Activated CD4-positive, alpha-beta T cell treated with anti-CD3 and anti-CD28 coated beads for 36 hours (primary cell): ENCODE data around the gene FBXW2. TPM values are rescaled to one million over a fixed set of nuclear protein-coding genes. Genes with fewer than 3 reads are reported as not detected.
A peak's percentile ranks its signal among the peaks of the same experiment; 100 is the strongest.

Experiments used
- ATAC-seq: fragments of 200-7000 bp; cut with Tn5 transposase; one replicate; pipeline ENCODE4 v1.10.0; 2021; ENCODE audit warnings: mild to moderate bottlenecking, moderate library complexity
- CTCF ChIA-PET: fragments of 350-600 bp; sonication (Branson Sonifier 250); formaldehyde crosslinking; loops from one replicate; lab custom pipeline; 2021; ENCODE audit warnings: antibody characterized with exemption; lab: Charles Lee
- POLR2A ChIA-PET: fragments of 350-600 bp; sonication (Branson Sonifier 250); formaldehyde crosslinking; loops from one replicate; lab custom pipeline; 2021; ENCODE audit warnings: antibody characterized with exemption, inconsistent platforms; lab: Charles Lee
- DNase-seq: peaks from one replicate; pipeline ENCODE4 v3.0.0-alpha.2; 2020
- H3K27ac Mint-ChIP-seq: one replicate; pipeline ENCODE4 v1.8.0; 2021; ENCODE audit warnings: mixed read lengths
- H3K27me3 Mint-ChIP-seq: one replicate; pipeline ENCODE4 v1.8.0; 2021; ENCODE audit warnings: mixed read lengths
- H3K36me3 Mint-ChIP-seq: one replicate; pipeline ENCODE4 v1.8.0; 2021; ENCODE audit warnings: low read depth, mixed read lengths
- H3K4me1 Mint-ChIP-seq: one replicate; pipeline ENCODE4 v1.8.0; 2021; ENCODE audit warnings: mixed read lengths
- H3K4me3 Mint-ChIP-seq: one replicate; pipeline ENCODE4 v1.8.0; 2021; ENCODE audit warnings: mild to moderate bottlenecking, moderate library complexity, mixed read lengths
- H3K9me3 Mint-ChIP-seq: one replicate; pipeline ENCODE4 v1.8.0; 2021; ENCODE audit warnings: low read depth, mixed read lengths
- intact Hi-C, 2 experiments: fragments of 100-400 bp; cut with DNase I in 1 of 2; cut with micrococcal nuclease in 1 of 2; formaldehyde crosslinking; loops; one replicate each; pipeline versions ENCODE4 v1.14.2 to v1.15.1; 2022 to 2024; cut with DNase I, micrococcal nuclease
- total RNA-seq, 2 experiments: library from RNA; stranded (reverse); gene quantifications; one replicate each; pipeline ENCODE4 v1.2.3, GENCODE V29; 2021

FBXW2 gene
- total RNA-seq, 2 experiments from 2014 or later = 53.0 to 68.1 TPM

DNA sequence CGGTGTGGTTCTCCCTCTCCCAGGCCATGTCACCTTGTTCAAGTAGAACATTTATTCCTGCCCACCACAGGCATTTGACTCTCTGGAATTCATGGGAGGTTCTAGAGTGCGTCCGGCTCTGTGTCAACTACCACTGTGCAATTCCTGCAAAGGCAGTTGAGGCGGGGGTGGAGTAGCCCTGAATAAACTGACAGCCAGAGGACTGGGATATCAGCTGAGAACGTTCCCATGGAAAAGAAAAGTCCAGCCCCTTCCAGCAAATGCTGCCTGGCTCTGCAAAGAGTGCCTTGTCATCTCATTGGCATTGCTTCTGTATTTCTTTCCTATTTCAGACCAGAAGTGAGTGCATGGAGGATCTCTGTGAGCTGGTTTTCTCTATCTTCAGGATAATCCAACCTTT lies 60.0 kb downstream of the FBXW2 start:
- no peak overlapping the region for H3K27ac Mint-ChIP-seq
- H3K27me3 Mint-ChIP-seq = no peaks in the 10 kb centered on the region
- H3K9me3 Mint-ChIP-seq = no peaks in the 10 kb centered on the region
- peaks cover 4% of the 10 kb centered on the region for H3K4me1 Mint-ChIP-seq
- no peak for DNase-seq
- H3K4me3 Mint-ChIP-seq = no peak overlapping the region
- ChIA-PET POLR2A (no interaction called here), CTCF (interaction anchor here (0.6 kb wide), 1 partner anchor 53 kb away, joined by 3 read pairs; no protein-coding TSS in a partner anchor)
- H3K36me3 Mint-ChIP-seq = no peaks in the 10 kb centered on the region
- no peak for ATAC-seq
- intact Hi-C loops = no loop called here

DNA sequence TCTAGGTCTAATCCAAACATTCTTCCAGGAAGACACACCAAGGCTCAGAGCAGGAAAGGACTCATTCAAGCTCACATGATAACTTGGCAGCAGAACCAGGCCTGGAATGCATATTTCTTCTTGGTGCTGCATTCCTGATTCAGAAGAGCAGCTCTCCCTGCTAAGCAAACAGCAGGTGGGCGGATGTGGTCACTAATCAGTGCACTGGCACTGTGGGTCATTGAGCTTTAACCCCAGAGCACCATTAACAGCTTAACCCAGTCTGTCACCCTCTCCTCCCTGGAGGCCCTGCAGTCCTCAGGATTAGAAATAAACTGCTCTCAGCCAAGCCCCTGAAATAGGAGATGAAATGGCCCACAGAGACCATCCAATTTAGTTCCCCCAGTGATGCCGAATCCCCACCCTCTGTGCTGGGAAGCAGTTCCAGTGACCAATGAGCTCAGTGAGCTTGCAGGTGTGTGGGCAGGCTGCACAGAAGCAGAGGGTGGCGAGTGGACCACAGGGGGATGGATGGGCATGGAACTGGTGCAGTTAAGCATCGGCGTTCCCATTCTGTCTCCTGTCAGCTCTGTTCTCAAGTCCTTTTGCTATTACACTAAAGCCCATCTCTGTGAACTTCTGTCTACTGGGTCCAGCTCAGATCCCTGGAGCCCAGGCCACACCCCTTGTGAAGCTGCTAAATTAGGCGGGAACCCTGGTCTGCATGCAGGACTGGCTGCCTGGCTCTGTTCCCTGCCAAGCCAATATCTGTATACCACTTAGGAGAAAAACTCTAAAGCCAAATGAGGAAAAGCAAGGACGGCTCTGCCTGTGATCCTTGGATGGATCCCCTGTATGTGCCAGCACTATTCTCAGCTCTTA lies 62.3 kb downstream of the FBXW2 start:
- CTCF ChIA-PET = interaction anchor here (0.5 to 2.4 kb wide), 7 partner anchors 11 to 332 kb away, joined by 3 to 14 read pairs (median 4); partner anchors contain the start of gene MEGF9
- no peaks in the 10 kb centered on the region for H3K27me3 Mint-ChIP-seq
- no peak for ATAC-seq
- no peak overlapping the region for H3K4me3 Mint-ChIP-seq
- H3K27ac Mint-ChIP-seq = no peak overlapping the region
- peaks cover 11% of the 10 kb centered on the region for H3K4me1 Mint-ChIP-seq
- DNase-seq = no peak
- intact Hi-C loops = no loop called here
- POLR2A ChIA-PET = interaction anchor here (0.6 kb wide), 1 partner anchor 20 kb away, joined by 7 read pairs; no protein-coding TSS in a partner anchor
- H3K9me3 Mint-ChIP-seq = no peaks in the 10 kb centered on the region
- no peaks in the 10 kb centered on the region for H3K36me3 Mint-ChIP-seq

DNA sequence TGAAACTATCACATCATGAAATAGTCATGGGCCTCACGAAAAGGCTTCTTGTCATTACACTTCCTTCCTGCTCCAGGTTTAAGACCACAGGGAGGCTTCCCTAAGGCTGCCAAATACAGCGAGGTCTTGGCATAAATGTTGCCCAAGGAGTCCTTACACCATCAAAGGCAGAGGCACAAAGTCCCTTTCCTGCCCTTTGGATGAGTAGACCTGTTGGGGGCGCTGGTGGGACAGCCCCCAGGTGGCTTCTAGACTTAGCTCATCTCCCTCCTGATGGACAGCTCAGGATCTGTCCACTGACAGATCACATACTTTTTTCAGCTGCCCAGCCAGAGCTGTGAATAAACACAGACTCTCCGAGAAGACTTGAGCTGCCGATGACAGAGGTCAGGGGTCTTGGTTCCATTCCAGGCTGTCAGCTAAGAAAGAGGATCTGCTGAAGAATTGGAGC lies 63.4 kb downstream of the FBXW2 start:
- Mint-ChIP-seq H3K9me3 (no peaks in the 10 kb centered on the region), H3K27me3 (no peaks in the 10 kb centered on the region), H3K36me3 (no peaks in the 10 kb centered on the region), H3K27ac (no peak overlapping the region), H3K4me1 (peaks cover 11% of the 10 kb centered on the region), H3K4me3 (no peak overlapping the region)
- DNase-seq = no peak
- CTCF ChIA-PET = interaction anchor here (0.6 to 2.4 kb wide), 8 partner anchors 12 to 333 kb away, joined by 3 to 14 read pairs (median 4); partner anchors contain the start of gene MEGF9
- intact Hi-C loops = no loop called here
- POLR2A ChIA-PET = no interaction called here
- ATAC-seq = no peak

DNA sequence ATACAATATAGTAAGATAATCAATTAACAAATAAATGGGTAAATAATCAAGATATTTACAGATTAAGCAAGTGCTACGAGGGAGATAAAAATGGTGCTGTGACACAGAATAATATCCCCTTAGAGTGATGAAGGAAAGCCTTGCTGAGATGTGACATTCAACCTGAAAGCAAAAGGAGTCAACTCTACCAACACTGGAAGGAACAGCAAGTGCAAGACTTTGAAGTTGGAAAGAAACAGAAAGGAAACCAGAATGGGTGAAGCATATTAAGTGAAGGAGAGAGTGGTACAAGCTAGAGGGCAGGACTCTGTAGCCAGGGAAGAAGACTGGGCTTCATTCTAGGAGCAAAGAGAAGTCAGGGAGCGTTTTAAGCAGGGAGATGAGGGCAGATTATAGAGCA lies 66.7 kb downstream of the FBXW2 start:
- ChIA-PET POLR2A (no interaction called here), CTCF (interaction anchor here (0.9 to 1.1 kb wide), 3 partner anchors 12 to 48 kb away, joined by 3 read pairs; partner anchors contain the start of gene MEGF9)
- H3K27ac Mint-ChIP-seq = no peak overlapping the region
- ATAC-seq (peak; percentile 87), DNase-seq (no peak)
- intact Hi-C loops = no loop called here
- H3K27me3 Mint-ChIP-seq = no peaks in the 10 kb centered on the region
- peaks cover 11% of the 10 kb centered on the region for H3K4me1 Mint-ChIP-seq
- no peaks in the 10 kb centered on the region for H3K36me3 Mint-ChIP-seq
- H3K4me3 Mint-ChIP-seq = no peak overlapping the region
- H3K9me3 Mint-ChIP-seq = no peaks in the 10 kb centered on the region

DNA sequence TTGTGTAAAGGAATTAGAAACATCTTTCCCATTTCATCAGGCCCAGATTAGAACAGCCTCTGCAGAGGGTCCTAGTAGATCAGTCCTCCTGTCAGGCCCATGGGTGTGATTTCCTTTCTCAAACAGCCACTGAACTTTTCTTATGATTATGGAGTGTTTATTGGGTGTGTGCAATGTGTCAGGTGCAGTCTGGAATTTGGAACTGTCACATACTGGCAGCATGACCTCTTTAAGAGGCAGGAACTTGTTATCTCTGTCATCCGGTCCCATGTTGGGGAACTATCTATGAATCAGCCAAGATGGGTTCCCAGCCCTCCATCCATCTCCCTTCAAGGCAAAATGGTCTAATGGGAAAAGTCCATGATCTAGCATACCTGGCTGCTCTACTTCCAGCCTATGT lies 67.3 kb downstream of the FBXW2 start:
- H3K27ac Mint-ChIP-seq = no peak overlapping the region
- H3K9me3 Mint-ChIP-seq = no peaks in the 10 kb centered on the region
- no peak for DNase-seq
- POLR2A ChIA-PET = no interaction called here
- ATAC-seq = no peak
- CTCF ChIA-PET = interaction anchor here (0.9 kb wide), 1 partner anchor 48 kb away, joined by 3 read pairs; no protein-coding TSS in a partner anchor
- intact Hi-C loops = no loop called here
- no peak overlapping the region for H3K4me3 Mint-ChIP-seq
- H3K27me3 Mint-ChIP-seq = no peaks in the 10 kb centered on the region
- no peaks in the 10 kb centered on the region for H3K36me3 Mint-ChIP-seq
- H3K4me1 Mint-ChIP-seq = peaks cover 11% of the 10 kb centered on the region

DNA sequence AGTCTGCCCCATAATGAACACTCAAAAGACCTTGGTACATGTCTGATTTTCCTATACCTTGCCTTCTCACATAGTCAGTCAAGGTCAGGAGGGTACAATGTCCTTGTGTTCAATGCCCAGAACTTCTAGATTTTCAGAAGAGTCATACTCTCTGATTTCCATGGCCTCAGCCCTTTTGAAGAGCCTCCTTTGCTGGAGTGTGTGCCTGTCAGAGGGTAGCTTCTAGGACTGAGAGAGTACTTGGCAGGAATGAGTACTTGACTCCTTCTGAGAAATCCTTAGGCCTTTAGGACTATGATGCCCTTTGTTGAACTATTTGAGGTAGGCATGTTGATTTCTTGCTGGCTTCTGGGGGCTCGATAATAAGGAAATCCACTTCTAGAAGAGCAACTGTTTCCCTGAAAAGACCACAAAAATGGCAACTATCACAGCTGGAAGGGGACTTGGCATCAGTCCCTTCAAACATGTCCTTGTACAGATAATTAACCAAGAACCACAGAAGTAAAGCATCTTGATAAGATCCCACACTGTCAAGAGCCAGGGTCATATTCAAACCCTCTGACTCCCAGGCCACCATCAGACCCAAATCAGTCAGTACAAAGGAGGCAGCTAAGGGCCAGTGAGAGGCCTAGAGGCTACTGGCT lies 68.3 kb downstream of the FBXW2 start:
- DNase-seq (no peak), ATAC-seq (no peak)
- H3K4me3 Mint-ChIP-seq = no peak overlapping the region
- ChIA-PET POLR2A (no interaction called here), CTCF (interaction anchor here (0.7 kb wide), 1 partner anchor 499 kb away, joined by 3 read pairs; no protein-coding TSS in a partner anchor)
- no peak overlapping the region for H3K27ac Mint-ChIP-seq
- H3K36me3 Mint-ChIP-seq = no peaks in the 10 kb centered on the region
- peaks cover 11% of the 10 kb centered on the region for H3K4me1 Mint-ChIP-seq
- intact Hi-C loops = no loop called here
- no peaks in the 10 kb centered on the region for H3K27me3 Mint-ChIP-seq
- H3K9me3 Mint-ChIP-seq = no peaks in the 10 kb centered on the region

DNA sequence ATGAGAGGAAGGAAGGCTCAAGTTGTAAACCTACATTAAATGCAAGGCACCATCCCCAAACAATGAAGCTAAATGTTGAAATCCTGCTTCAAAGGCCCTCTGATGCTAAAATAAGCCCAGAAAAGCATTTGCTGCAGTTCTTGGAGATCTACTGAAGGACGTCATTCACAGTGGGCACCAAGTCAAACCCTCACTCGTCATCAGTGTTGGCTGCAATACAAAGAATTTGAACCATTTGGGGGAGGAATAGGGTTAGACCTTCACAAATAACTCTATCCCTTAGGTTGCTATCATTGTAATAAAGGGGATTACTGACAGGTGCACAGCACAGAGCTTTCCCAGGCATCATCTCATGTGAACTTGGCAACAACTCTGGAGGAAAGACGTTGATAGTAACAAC lies 69.7 kb downstream of the FBXW2 start:
- ATAC-seq = no peak
- intact Hi-C loops = no loop called here
- CTCF ChIA-PET = interaction anchor here (0.7 kb wide), 1 partner anchor 24 kb away, joined by 3 read pairs; no protein-coding TSS in a partner anchor

DNA sequence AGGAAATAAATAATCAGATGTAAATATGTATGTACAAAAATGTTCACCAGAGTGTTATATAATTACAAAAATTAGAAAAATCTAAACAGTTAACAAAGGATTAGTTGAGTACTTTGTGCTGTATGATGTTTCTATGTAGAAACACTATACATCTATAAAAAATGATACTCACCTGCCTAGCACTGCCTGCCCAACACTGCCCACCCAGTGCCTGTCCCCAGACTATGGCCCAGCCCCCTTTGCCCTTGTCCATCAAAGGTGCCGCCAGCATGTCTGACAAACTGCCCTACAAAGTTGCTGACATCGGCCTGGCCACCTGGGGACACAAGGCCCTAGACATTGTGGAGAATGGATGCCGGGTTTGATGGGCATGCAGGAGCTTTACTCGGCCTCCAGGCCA lies 72.8 kb downstream of the FBXW2 start:
- Mint-ChIP-seq H3K36me3 (no peaks in the 10 kb centered on the region), H3K27ac (no peak overlapping the region), H3K4me1 (peaks cover 2% of the 10 kb centered on the region), H3K27me3 (no peaks in the 10 kb centered on the region), H3K4me3 (no peak overlapping the region), H3K9me3 (no peaks in the 10 kb centered on the region)
- no peak for DNase-seq
- ATAC-seq = no peak
- POLR2A ChIA-PET = no interaction called here
- intact Hi-C loops = no loop called here
- CTCF ChIA-PET = no interaction called here

More for the DNA sequence above, 69.7 kb downstream of the FBXW2 start:
- Mint-ChIP-seq H3K4me3 (no peak overlapping the region), H3K36me3 (no peaks in the 10 kb centered on the region), H3K9me3 (no peaks in the 10 kb centered on the region), H3K27ac (no peak overlapping the region), H3K4me1 (peaks cover 8% of the 10 kb centered on the region), H3K27me3 (no peaks in the 10 kb centered on the region)
- no peak for DNase-seq
- POLR2A ChIA-PET = interaction anchor here (0.6 kb wide), 1 partner anchor 14 kb away, joined by 8 read pairs; no protein-coding TSS in a partner anchor

DNA sequence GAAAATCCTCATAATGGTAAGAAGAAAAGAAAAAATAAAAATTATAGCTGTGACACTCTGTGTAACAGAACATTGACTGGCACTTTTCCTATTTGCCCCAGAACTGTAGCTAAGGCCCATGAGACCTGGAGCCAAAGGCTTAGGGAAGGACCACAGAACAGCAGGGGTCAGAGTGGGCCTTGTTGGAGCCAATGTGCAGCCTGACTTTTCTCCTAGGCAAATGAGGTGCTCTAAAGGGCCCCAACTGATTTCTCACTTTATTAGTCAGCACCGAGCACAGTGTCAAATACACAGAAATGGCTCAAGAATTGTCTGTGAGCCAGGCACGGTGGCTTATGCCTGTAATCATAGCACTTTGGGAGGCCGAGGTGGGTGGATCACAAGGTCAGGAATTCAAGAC lies 74.9 kb downstream of the FBXW2 start:
- CTCF ChIA-PET = interaction anchor here (0.7 kb wide), 1 partner anchor 12 kb away, joined by 3 read pairs; no protein-coding TSS in a partner anchor
- Mint-ChIP-seq H3K9me3 (no peaks in the 10 kb centered on the region), H3K4me3 (no peak overlapping the region), H3K36me3 (no peaks in the 10 kb centered on the region), H3K27ac (no peak overlapping the region), H3K27me3 (no peaks in the 10 kb centered on the region), H3K4me1 (peaks cover 4% of the 10 kb centered on the region)
- ATAC-seq = no peak
- intact Hi-C loops = no loop called here
- POLR2A ChIA-PET = no interaction called here
- no peak for DNase-seq

DNA sequence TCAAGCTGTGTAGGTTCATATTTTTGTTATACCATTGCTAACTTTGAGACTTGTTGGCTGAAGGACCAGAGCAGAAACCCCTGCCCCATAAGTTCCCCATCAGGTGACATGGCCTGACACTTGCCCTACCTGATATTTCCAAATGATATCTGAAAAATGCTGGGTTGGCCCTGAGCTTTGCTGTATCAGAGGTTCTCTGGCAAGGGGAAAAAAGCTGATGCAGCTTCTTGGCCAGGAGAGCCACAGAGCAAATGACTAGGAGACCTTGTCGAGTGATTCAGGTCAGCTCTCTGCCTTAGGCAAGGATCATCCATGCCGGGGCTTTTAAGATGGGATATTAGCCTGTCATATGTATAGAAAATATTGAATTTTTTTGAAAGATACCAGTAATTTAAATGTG lies 76.0 kb downstream of the FBXW2 start:
- ATAC-seq (no peak), DNase-seq (no peak)
- Mint-ChIP-seq H3K4me3 (no peak overlapping the region), H3K36me3 (no peaks in the 10 kb centered on the region), H3K27ac (no peak overlapping the region), H3K4me1 (peaks cover 15% of the 10 kb centered on the region), H3K9me3 (no peaks in the 10 kb centered on the region), H3K27me3 (no peaks in the 10 kb centered on the region)
- intact Hi-C loops = no loop called here
- ChIA-PET CTCF (interaction anchor here (0.6 to 0.8 kb wide), 4 partner anchors 13 to 242 kb away, joined by 3 to 5 read pairs (median 3); no protein-coding TSS in a partner anchor), POLR2A (no interaction called here)

DNA sequence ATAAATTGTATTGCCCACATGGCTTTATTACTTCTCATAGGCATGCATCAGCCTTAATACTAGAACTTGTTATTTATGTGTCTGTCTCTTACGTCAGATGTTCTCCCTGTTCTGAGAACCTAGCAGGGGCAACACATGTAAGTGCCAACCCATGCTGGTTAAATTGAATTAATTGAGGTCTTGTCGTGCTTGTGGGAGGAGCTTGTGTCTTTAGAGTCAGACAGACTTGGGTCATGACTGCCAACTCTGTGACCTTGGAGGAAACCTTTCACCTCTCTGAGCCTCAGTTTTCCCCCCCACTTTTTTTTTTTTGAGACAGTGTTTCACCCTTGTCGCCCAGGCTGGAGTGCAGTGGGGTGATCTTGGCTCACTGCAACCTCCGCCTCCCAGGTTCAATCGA lies 76.7 kb downstream of the FBXW2 start:
- DNase-seq (no peak), ATAC-seq (no peak)
- Mint-ChIP-seq H3K4me1 (peaks cover 21% of the 10 kb centered on the region), H3K27me3 (no peaks in the 10 kb centered on the region), H3K36me3 (no peaks in the 10 kb centered on the region), H3K27ac (no peak overlapping the region), H3K9me3 (no peaks in the 10 kb centered on the region), H3K4me3 (no peak overlapping the region)
- ChIA-PET CTCF (interaction anchor here (0.7 kb wide), 2 partner anchors 82 to 242 kb away, joined by 3 read pairs; no protein-coding TSS in a partner anchor), POLR2A (no interaction called here)
- intact Hi-C loops = no loop called here
